ENCODE data around the gene HS6ST1. TPM values are rescaled to one million over a fixed set of nuclear protein-coding genes. Genes with fewer than 3 reads are reported as not detected.

Gene HS6ST1
- total RNA-seq, 2 experiments from 2014 or later = 10.1 to 11.4 TPM

DNA sequence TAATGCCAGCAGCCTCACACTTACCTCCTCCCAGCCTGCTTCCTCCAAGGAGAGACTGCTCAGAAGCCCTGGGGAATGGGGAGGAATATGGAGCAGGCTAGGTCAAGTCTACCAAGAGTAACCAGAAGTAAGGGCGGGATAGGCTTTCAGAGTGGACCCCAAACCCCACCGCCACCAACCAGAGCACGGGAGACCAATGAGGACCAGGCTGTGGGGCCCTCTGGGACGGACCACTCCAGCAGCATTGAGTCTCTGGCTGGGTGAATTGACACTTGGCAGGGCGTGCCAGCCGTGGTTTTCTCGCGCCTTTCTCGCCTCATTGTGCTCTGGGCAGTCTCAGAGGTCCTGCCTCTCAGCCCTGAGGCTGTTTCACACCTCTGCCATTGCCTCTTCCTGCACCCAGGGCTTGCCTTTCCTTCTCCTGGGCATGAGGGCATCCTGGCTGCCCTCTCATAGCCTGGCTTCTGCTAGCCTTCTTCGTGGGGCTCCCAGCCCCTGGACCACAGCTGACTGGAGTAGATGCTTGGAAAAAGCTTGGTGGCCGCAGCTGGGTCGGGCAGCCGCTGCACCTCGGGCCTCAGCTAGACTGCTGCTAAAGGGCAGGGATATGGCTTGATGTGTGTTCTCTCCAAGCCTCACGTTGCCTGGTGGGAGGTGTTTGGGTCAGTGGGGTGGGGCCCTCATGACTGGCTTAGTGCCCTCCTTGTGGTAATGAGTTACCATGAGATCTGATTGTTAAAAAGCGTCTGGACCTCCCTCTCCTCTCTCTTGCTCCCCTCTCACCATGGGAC lies 40.5 kb upstream of the HS6ST1 start:
- H3K36me3 Mint-ChIP-seq = no peaks in the 10 kb centered on the region
- DNase-seq (no peak), ATAC-seq (ENCODE audit: low read depth) (no peak)
- peaks cover 14% of the 10 kb centered on the region for H3K27me3 Mint-ChIP-seq
- H3K27ac Mint-ChIP-seq = no peak overlapping the region
- POLR2A ChIA-PET = no interaction called here
- no peaks in the 10 kb centered on the region for H3K9me3 Mint-ChIP-seq
- no peaks in the 10 kb centered on the region for H3K4me1 Mint-ChIP-seq
- no peak overlapping the region for H3K4me3 Mint-ChIP-seq

DNA sequence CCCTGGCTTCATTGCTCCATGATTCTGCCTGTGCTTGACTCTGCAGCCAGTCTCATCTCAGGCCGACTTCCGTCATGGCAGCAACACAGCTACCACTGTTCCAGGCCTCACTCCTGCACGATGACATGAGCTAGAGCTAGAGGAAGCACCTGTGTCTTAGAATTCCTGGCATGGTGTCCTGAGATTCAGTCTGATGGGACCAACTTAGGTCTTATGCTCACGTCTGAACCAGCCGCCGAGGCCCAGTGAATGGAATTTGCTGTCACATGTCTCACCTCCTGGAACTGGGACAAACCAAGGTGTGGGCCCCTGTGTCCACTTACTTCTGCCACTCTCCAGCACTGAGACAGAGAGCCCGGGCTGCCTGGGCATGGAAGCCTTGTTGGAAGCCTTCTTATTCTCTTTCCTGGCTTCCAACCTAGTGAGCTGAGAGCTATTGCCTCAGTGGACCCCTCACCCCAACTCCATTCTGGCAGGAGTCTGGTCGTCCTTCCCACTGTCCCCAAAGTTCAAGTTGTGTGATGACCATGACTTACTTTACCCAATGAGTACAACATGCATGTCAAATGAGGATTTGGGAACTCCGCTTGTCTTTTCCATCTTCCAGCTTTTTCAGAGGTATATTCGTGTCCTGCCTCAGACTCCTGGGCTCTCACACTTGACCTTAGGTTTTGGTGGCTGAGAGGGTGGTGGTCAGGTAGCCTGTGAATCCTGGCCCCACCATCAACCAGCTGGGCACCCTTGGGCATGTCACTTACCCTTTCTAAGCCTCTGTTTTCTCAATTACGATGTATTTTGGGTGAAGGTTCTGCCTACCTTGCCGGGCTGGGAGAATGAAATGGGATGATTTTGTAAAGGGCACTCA lies 39.1 kb upstream of the HS6ST1 start:
- no peak overlapping the region for H3K4me3 Mint-ChIP-seq
- H3K27ac Mint-ChIP-seq = no peak overlapping the region
- no peaks in the 10 kb centered on the region for H3K9me3 Mint-ChIP-seq
- H3K27me3 Mint-ChIP-seq = peaks cover 14% of the 10 kb centered on the region
- H3K4me1 Mint-ChIP-seq = no peaks in the 10 kb centered on the region
- H3K36me3 Mint-ChIP-seq = no peaks in the 10 kb centered on the region
- ATAC-seq (ENCODE audit: low read depth) (no peak), DNase-seq (no peak)
- POLR2A ChIA-PET = no interaction called here

DNA sequence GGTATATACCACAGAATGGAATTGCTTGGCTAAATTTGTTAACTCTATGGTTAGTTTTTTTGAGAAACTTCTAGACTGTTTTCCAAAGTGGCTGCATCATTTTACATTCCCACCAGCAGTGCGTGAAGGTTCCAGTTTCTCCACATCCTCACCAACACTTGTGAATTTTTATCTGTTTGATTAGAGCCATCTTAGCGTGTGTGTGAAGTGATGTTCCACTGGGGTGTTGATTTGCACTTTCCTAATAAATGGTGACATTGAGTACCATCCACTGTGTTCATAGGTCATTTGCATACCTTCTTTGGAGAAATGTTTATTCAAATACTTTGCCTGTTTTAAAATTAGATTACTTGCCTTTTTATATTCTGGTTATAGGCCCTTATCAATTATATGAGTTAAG lies 37.5 kb upstream of the HS6ST1 start:
- Mint-ChIP-seq H3K4me1 (no peaks in the 10 kb centered on the region), H3K27me3 (peaks cover 17% of the 10 kb centered on the region), H3K36me3 (peaks cover 1% of the 10 kb centered on the region), H3K9me3 (peaks cover 7% of the 10 kb centered on the region), H3K4me3 (no peak overlapping the region), H3K27ac (no peak overlapping the region)
- DNase-seq (no peak), ATAC-seq (ENCODE audit: low read depth) (no peak)
- POLR2A ChIA-PET = no interaction called here

DNA sequence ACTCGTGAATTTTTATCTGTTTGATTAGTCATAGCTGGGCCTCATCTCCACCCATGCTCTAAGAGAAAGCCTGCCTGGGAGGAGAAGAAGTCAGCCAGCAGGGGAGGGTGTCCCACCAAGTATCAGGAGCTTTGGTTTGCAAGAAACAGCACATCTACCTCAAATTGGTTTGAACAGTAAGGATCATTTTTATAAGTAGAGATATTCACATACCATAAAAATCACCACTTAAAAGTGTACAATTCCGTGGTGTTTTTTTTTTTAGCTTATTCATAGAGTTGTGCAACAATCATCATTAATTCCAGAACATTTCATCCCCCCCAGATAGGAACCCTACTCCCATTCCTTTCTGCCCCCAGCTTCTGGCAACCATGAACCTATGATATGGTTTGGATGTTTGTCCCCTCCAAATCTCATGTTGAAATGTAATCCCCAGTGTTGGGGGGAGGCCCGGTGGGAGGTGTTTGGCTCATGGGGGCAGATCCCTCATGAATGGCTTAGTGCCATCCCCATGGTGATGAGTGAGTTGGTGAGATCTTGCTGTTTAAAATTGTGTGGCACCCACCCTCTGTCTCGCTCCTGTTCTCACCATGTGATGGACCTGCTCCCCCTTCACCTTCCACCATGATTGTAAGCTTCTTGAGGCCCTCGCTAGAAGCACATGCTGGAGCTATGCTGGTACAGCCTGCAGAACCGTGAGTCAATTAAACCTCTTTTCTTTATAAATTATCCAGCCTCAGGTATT lies 36.2 kb upstream of the HS6ST1 start:
- Mint-ChIP-seq H3K4me3 (no peak overlapping the region), H3K27ac (no peak overlapping the region), H3K27me3 (peaks cover 21% of the 10 kb centered on the region), H3K4me1 (no peaks in the 10 kb centered on the region), H3K36me3 (peaks cover 1% of the 10 kb centered on the region), H3K9me3 (peaks cover 7% of the 10 kb centered on the region)
- ATAC-seq (ENCODE audit: low read depth) (no peak), DNase-seq (no peak)
- POLR2A ChIA-PET = no interaction called here

DNA sequence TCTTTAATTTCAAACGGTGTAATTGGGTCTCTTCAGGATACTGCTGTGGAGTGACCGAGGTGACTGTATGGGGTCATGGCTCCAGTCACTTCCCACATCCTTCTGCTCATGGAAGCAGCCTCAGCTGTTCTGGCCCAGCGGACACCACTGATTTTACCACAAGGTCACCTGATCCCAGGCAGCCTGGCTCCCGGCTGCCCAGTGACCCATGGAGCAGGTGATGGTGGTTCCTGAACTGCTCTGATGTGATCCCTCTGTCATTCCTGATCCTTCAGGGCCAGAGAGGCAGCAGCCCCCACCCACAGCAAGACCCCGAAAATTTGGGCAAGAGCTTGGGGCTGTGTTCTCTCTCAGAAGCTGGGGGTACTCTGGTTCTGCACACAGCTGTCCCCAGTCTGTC lies 35.5 kb upstream of the HS6ST1 start:
- Mint-ChIP-seq H3K36me3 (peaks cover 1% of the 10 kb centered on the region), H3K9me3 (peaks cover 7% of the 10 kb centered on the region), H3K27ac (no peak overlapping the region), H3K27me3 (peaks cover 21% of the 10 kb centered on the region), H3K4me1 (no peaks in the 10 kb centered on the region), H3K4me3 (no peak overlapping the region)
- no peak for ATAC-seq (ENCODE audit: low read depth)
- DNase-seq = no peak
- POLR2A ChIA-PET = no interaction called here

DNA sequence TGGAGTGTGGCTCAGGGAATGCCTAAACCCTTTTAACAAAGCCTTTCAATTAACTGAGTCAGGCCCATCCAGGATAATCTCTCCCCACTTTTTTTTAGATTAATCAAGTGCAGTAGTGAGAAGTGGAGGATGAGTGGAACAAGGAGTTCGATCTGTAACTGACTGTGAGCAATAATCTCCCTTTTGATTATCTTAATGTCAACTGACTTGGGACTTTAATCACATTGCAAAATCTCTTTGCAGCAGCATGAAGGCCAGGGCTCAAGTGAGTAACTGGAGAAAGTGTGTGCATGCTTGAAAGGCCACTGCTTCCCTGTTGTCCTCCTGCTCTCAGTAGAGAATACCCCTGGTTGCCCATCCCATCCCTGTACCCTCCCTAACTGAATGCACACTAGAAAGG lies 32.1 kb upstream of the HS6ST1 start:
- no peaks in the 10 kb centered on the region for H3K4me1 Mint-ChIP-seq
- ATAC-seq (ENCODE audit: low read depth) (no peak), DNase-seq (no peak)
- H3K27me3 Mint-ChIP-seq = peaks cover 23% of the 10 kb centered on the region
- no peak overlapping the region for H3K4me3 Mint-ChIP-seq
- POLR2A ChIA-PET = no interaction called here
- H3K9me3 Mint-ChIP-seq = peaks cover 7% of the 10 kb centered on the region
- peaks cover 1% of the 10 kb centered on the region for H3K36me3 Mint-ChIP-seq
- H3K27ac Mint-ChIP-seq = no peak overlapping the region

DNA sequence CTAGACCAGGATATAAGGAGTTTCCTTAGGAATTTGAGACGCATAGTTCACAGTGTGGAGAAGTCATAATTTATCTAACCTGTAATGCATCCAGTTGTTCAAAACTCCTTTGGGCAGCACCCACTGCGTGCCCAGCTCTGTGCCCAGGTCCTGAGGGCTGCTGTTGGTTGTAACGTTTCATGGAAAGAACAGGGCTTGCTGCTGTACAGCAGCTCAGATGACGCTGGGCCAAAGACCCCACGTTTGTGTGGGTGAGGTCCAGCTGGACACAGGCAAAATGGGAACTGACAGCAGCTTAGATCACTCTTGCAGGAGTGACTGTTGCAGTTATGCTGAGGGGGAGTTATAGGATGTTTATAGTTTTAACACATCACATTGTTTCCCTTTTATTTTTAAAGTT lies 30.0 kb upstream of the HS6ST1 start:
- Mint-ChIP-seq H3K27ac (no peak overlapping the region), H3K36me3 (peaks cover 1% of the 10 kb centered on the region), H3K9me3 (peaks cover 10% of the 10 kb centered on the region), H3K4me3 (no peak overlapping the region), H3K27me3 (peaks cover 14% of the 10 kb centered on the region), H3K4me1 (no peaks in the 10 kb centered on the region)
- DNase-seq = no peak
- POLR2A ChIA-PET = no interaction called here
- ATAC-seq (ENCODE audit: low read depth) = no peak

DNA sequence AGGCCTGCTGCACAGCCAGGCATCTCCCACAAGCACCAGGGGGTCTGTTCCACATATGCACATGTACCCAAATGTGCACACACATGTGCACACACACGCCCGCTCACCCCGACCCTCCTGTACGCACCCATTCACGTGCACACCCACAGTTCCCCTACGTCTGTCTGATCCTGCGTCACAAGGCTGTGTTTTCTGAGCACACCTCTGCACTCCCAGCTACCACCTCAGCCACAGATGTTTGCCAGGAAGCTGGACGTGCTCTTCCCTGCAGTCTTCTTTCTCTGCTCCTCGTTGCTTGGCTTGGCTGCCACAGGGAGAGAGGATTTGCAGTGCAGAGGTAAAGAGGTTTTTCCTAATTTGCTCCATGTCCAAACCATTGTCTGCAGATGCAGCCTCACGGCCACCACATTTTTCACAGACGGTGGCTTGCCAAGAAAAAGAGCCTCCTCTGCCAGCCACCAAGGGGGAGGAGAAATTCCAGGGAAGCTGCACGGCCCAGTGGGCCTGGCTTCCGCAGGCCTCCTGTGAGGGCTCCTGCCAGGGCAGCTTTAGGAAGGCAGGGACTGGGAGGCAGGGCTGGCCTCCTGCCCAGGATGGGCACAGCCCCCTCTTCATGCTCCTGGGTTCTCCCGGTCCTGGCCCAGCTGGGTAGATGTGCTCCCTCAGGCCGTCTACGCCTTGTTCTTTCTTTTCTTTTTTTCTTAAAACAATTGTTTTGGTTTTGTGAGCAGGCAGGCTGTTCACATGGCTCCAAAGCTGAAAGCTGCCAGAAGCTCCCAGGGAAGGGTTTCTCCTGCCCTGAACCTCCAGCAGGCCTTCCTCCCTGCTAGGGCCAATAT lies 29.3 kb upstream of the HS6ST1 start:
- Mint-ChIP-seq H3K4me1 (no peaks in the 10 kb centered on the region), H3K36me3 (peaks cover 1% of the 10 kb centered on the region), H3K27me3 (peaks cover 14% of the 10 kb centered on the region), H3K27ac (no peak overlapping the region), H3K9me3 (peaks cover 11% of the 10 kb centered on the region), H3K4me3 (no peak overlapping the region)
- no peak for ATAC-seq (ENCODE audit: low read depth)
- DNase-seq = no peak
- POLR2A ChIA-PET = no interaction called here

DNA sequence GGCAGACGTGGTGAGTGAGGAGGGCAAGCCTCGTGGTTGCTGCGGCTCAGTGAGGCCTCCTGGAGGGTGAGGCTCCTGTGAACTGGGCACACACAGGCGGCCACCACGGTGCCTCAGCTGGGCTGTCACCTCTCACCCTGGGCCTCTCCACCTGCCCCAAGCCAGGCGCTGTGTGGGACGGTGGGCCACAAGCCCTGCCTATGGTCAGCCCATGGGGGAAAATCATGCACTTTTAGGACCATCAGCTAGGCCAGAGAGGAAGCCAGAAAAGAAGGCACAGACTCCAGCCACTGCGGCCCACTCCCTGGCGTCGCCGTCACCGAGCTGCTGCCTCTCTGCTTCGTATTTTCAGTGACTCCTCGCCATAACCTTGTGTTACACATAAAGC lies 28.5 kb upstream of the HS6ST1 start:
- Mint-ChIP-seq H3K27ac (no peak overlapping the region), H3K9me3 (peaks cover 12% of the 10 kb centered on the region), H3K27me3 (peaks cover 14% of the 10 kb centered on the region), H3K36me3 (peaks cover 1% of the 10 kb centered on the region), H3K4me1 (no peaks in the 10 kb centered on the region), H3K4me3 (no peak overlapping the region)
- POLR2A ChIA-PET = no interaction called here
- ATAC-seq (ENCODE audit: low read depth) = no peak
- DNase-seq = no peak

DNA sequence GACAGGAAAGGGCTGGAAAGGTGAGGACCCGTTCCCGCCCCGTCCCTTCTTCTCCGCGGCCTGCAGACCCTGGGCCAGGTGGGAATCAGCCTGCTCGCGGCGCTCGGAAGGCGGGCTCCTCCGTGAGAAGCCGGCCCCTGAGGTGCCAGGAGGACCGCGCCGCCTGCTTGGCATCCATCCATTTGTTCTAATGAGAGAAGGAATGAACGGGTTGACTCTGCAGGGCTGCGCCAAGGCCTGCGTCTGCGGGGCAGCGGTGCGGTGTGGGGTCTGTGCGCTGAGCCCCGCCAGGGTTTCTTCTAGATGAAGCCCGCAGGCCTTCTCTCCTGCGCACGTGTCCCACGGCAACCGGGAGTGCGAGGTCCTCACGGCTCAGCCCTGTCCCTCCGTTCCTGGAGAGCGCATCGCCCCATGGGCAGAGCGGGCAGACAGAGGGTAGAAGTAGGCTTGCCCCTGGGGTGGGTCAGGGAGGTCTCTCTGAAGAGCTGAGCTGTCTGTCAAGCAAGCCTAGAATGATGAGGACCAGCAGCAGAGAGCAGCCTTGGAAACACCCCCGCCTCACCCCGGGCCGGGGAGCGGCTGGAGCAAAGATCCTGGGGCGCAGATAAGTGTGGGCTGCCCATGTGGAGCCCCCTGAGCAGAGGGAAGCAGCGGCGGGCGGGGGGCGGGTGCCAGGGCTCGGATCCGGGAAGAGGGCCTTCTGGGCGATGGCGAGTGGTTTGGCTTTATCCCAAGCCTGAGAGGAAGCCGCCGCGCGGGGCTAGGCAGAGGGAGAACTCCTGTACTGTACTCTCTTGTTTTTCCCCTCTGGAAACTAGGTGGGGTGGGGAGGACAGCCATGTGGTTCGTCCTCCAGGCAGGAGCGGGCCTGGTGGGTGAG lies 27.9 kb upstream of the HS6ST1 start:
- Mint-ChIP-seq H3K4me3 (no peak overlapping the region), H3K9me3 (peaks cover 11% of the 10 kb centered on the region), H3K36me3 (no peaks in the 10 kb centered on the region), H3K27ac (no peak overlapping the region), H3K27me3 (peaks cover 12% of the 10 kb centered on the region), H3K4me1 (no peaks in the 10 kb centered on the region)
- ATAC-seq (ENCODE audit: low read depth) (no peak), DNase-seq (no peak)
- POLR2A ChIA-PET = no interaction called here

DNA sequence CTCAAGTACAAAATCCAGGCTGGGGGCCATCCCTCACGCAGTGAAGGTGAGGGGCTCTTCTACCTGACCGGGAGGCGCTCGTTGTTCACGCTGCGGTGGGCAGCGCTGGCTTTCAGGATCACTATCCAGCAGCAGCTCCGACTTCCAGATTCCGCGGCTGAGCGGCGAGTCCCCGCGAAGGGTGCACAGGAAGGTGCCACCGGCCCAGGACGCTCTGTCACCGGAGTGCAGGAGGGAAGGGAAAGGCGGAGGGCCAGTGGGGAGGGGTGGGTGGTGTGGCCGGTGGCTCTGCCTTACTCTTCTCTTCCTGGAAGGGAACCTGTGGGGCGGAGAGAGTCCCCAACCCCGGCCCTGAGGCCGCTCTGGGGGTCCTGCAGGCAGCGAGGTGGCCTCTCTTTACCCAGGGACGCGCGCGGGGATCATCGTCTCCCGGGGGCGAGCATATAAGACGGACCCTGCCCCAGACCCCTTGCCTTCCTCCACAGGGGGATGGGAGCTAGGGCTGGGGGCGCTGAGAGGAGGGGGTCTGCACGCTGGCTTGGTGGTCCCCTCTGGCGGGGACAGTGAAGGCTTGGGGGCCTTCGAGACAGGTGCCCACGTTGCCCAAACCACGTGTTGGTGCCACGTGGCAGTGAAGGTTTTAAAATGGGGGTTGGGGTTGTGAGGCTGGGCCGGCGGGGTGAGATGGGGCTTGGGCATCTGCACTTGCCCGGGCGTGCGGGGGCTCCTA lies 26.9 kb upstream of the HS6ST1 start:
- H3K27ac Mint-ChIP-seq = no peak overlapping the region
- H3K27me3 Mint-ChIP-seq = peaks cover 5% of the 10 kb centered on the region
- H3K9me3 Mint-ChIP-seq = peaks cover 13% of the 10 kb centered on the region
- no peak overlapping the region for H3K4me3 Mint-ChIP-seq
- ATAC-seq (ENCODE audit: low read depth) = no peak
- no peaks in the 10 kb centered on the region for H3K4me1 Mint-ChIP-seq
- no peak for DNase-seq
- POLR2A ChIA-PET = no interaction called here
- no peaks in the 10 kb centered on the region for H3K36me3 Mint-ChIP-seq

DNA sequence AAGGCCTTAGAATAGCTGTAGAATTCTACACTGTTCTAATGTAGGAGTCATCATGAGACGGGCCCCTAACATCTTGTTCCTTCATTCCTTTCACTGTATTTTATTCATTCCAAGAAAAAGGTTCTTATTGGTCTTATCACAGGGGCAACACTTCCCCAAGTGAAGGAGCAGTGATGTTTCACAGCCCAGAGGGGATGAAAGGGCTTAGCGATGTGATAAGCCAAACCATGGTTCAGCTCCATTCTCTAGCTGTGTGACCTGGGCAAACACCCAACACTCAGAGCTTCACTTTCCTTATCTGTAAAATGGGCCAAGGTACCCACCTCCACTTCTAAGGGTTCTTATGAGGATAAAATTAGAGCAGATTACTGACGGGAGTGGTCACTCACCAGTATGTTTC lies 25.4 kb upstream of the HS6ST1 start:
- Mint-ChIP-seq H3K4me3 (no peak overlapping the region), H3K4me1 (no peaks in the 10 kb centered on the region), H3K36me3 (no peaks in the 10 kb centered on the region), H3K27me3 (peaks cover 2% of the 10 kb centered on the region), H3K27ac (no peak overlapping the region), H3K9me3 (peaks cover 19% of the 10 kb centered on the region)
- POLR2A ChIA-PET = no interaction called here
- no peak for ATAC-seq (ENCODE audit: low read depth)
- DNase-seq = no peak
